Lower leg skin (tissue), 3 donors: Measurements from ENCODE around the gene DCAF12.

ENCODE experiments used
- POLR2A ChIP-seq, 2 donors: fragments of 450-650 bp; IDR thresholded peaks; one replicate each; pipeline ENCODE4 v1.6.1; 2016 to 2017; ENCODE audit warnings: antibody characterized with exemption in 2 of 2, mild to moderate bottlenecking in 1 of 2, moderate library complexity in 1 of 2
- TF ChIP-seq, protein P1 (sequence below), 3 donors: fragments of 450-650 bp; IDR thresholded peaks; one replicate each; pipeline ENCODE4 v1.5.1; 2016; ENCODE audit warnings: antibody characterized with exemption in 3 of 3, mild to moderate bottlenecking in 3 of 3, moderate library complexity in 2 of 3

DNA sequence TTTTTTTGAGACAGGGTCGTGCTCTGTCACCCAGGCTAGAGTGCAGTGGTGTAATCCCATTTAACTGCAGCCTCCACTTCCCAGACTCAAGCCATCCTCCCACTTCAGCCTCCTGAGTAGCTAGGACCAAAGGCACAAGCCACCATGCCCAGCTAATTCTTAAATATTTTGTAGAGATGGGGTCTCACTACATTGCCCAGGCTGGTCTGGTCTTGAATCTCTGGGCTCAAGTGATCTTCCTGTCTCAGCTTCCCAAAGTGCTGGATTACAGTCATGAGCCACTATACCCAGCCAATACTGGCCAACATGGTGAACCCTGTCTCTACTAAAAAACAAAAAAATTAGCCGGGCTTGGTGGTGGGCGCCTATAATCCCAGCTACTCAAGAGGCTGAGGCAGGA, 6.8 kb downstream of the DCAF12 start:
- TF ChIP-seq, protein P1, sequence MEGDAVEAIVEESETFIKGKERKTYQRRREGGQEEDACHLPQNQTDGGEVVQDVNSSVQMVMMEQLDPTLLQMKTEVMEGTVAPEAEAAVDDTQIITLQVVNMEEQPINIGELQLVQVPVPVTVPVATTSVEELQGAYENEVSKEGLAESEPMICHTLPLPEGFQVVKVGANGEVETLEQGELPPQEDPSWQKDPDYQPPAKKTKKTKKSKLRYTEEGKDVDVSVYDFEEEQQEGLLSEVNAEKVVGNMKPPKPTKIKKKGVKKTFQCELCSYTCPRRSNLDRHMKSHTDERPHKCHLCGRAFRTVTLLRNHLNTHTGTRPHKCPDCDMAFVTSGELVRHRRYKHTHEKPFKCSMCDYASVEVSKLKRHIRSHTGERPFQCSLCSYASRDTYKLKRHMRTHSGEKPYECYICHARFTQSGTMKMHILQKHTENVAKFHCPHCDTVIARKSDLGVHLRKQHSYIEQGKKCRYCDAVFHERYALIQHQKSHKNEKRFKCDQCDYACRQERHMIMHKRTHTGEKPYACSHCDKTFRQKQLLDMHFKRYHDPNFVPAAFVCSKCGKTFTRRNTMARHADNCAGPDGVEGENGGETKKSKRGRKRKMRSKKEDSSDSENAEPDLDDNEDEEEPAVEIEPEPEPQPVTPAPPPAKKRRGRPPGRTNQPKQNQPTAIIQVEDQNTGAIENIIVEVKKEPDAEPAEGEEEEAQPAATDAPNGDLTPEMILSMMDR (IDR thresholded peaks at IDR 0.05) = no peak
- TF ChIP-seq POLR2A (IDR thresholded peaks at IDR 0.05) = no peak
